GM12878 (cell line): ENCODE data around the gene TTC22. TPM values are rescaled to one million over a fixed set of nuclear protein-coding genes. Genes with fewer than 3 reads are reported as not detected.

Experiments
- ATF3 ChIP-seq: IDR thresholded peaks from 2 replicates; pipeline ENCODE4 v1.6.1; 2011; ENCODE audit warnings: low read depth, mild to moderate bottlenecking, low read length, moderate library complexity, borderline replicate concordance; ENCODE audit errors: extremely low read depth
- BCL3 ChIP-seq: IDR thresholded peaks from 2 replicates; pipeline ENCODE4 v1.6.1; 2011; ENCODE audit warnings: borderline replicate concordance, low read depth, mild to moderate bottlenecking, moderate library complexity, low read length; ENCODE audit not compliant: insufficient read depth, poor library complexity, severe bottlenecking
- BCLAF1 ChIP-seq: fragments of 450-650 bp; IDR thresholded peaks from 2 replicates; pipeline ENCODE4 v1.6.1; 2017; ENCODE audit warnings: antibody characterized with exemption, mild to moderate bottlenecking, moderate library complexity
- BMI1 ChIP-seq: fragments of 450-650 bp; IDR thresholded peaks from 2 replicates; pipeline ENCODE4 v1.6.1; 2016; ENCODE audit warnings: mild to moderate bottlenecking, moderate library complexity, borderline replicate concordance
- CREM ChIP-seq: IDR thresholded peaks from 2 replicates; pipeline ENCODE4 v1.6.1; 2014; ENCODE audit warnings: antibody characterized with exemption, low read depth
- CUX1 ChIP-seq: IDR thresholded peaks from 2 replicates; pipeline ENCODE4 v1.6.1; 2012; ENCODE audit warnings: improper control_type of control experiment, low read depth, low read length; ENCODE audit not compliant: insufficient replicate concordance
- HDGF ChIP-seq: fragments of 450-650 bp; IDR thresholded peaks from 2 replicates; pipeline ENCODE4 v1.6.1; 2016; ENCODE audit warnings: antibody characterized with exemption
- RELA ChIP-seq: fragments of 450-650 bp; IDR thresholded peaks from 2 replicates; pipeline ENCODE4 v1.8.0; 2014; ENCODE audit warnings: borderline replicate concordance; ENCODE audit not compliant: partially characterized antibody
- RUNX3 ChIP-seq: IDR thresholded peaks from 2 replicates; pipeline ENCODE4 v1.6.1; 2012; ENCODE audit warnings: low read length, inconsistent platforms
- SMC3 ChIP-seq: IDR thresholded peaks from 2 replicates; pipeline ENCODE4 v1.6.1; 2011; ENCODE audit warnings: low read length, improper control_type of control experiment, borderline replicate concordance
- ZBTB4 ChIP-seq: fragments of 450-650 bp; formaldehyde crosslinking; IDR thresholded peaks from 2 replicates; pipeline ENCODE4 v1.4.0; 2022; ENCODE audit warnings: mild to moderate bottlenecking, moderate library complexity
- polyA plus RNA-seq, 11 experiments: library from polyadenylated mRNA; depleted of rRNA in 4 of 11; unstranded in 6 of 11; stranded (reverse) in 5 of 11; fragments of >200 nt; fragmentation: Nextera tagmentation in 4 of 11; fragmentation: Illumina TruSeq in 1 of 11; extraction: Ambion mirVana in 4 of 11; extraction: Trizol in 1 of 11; gene quantifications; 1 replicate in 1 of 11; 2 replicates in 10 of 11; pipeline versions ENCODE4 v1.2.1 to v1.2.3, GENCODE V29; 2011 to 2016; ENCODE audit warnings: inconsistent platforms in 2 of 11, missing spikeins in 2 of 11, low read depth in 1 of 11
- total RNA-seq, 4 experiments: library from RNA; depleted of rRNA in 3 of 4; stranded (reverse); fragments of >200 nt in 3 of 4; fragmentation: Illumina TruSeq in 1 of 4; extraction: Trizol in 1 of 4; gene quantifications; 2 replicates each; pipeline versions ENCODE4 v1.2.1 to v1.2.3, GENCODE V29; 2013 to 2021

Gene TTC22
- total and polyA plus RNA-seq, 10 of the 15 experiments (the other 5 are each of a cell fraction or from before 2014, with no cell fraction given) = 0.64 to 5.1 (median 1.9) TPM

- no peak for TF ChIP-seq CUX1
- TF ChIP-seq BCL3 = no peak
- TF ChIP-seq CREM = peak; percentile 43
- no peak for TF ChIP-seq RUNX3
- TF ChIP-seq HDGF = 0 out of 2 replicates have a peak, but pooled peaks have one; percentile 62
- TF ChIP-seq ZBTB4 (CRISPR knock-in tag) = no peak
- no peak for TF ChIP-seq BMI1
- no peak for TF ChIP-seq ATF3
- no peak for TF ChIP-seq BCLAF1
- TF ChIP-seq SMC3 = peak; percentile 28; the same call in 1 of the 2 replicates
- TF ChIP-seq RELA = peak; percentile 11
These were observed at the start of gene TTC22 (continued) for GRCh38 chr1:54800899-54801759.
